Transverse colon (tissue), 4 donors: Measurements from ENCODE around the gene ENO2. TPM values are rescaled to one million over a fixed set of nuclear protein-coding genes. Genes with fewer than 3 reads are reported as not detected.

Experiments
- DNase-seq: peaks from one replicate; pipeline ENCODE4 v3.0.0-alpha.2; 2019
- H3K27ac ChIP-seq, 4 donors: fragments of 200-600 bp; sonication (generic); 2 replicates each; pipeline ENCODE4 v1.5.1; 2016 to 2018; ENCODE audit warnings: inconsistent platforms in 4 of 4
- H3K27me3 ChIP-seq: fragments of 200-600 bp; sonication (generic); 2 replicates; pipeline ENCODE4 v1.5.1; 2017; ENCODE audit warnings: inconsistent platforms
- H3K36me3 ChIP-seq, 4 donors: fragments of 200-600 bp; sonication (generic); 2 replicates each; pipeline ENCODE4 v1.5.1; 2017 to 2019; ENCODE audit warnings: inconsistent platforms in 4 of 4
- H3K4me1 ChIP-seq, 4 donors: fragments of 200-600 bp; sonication (generic); 2 replicates each; pipeline ENCODE4 v1.5.1; 2017 to 2020; ENCODE audit warnings: inconsistent platforms in 4 of 4
- H3K4me3 ChIP-seq, 4 donors: fragments of 200-600 bp; sonication (generic); 1 replicate in 1 of 4; 2 replicates in 3 of 4; pipeline versions ENCODE4 v1.5.1 to v1.6.1; 2017 to 2019; ENCODE audit warnings: inconsistent platforms in 4 of 4
- H3K9me3 ChIP-seq, 2 donors: fragments of 200-600 bp; sonication (generic); 2 replicates each; pipeline ENCODE4 v1.5.1; 2017 to 2019; ENCODE audit warnings: inconsistent platforms in 2 of 2
- EP300 ChIP-seq: sonication (generic); formaldehyde crosslinking; IDR thresholded peaks from one replicate; pipeline ENCODE4 v1.6.1; 2017; ENCODE audit warnings: antibody characterized with exemption, low read depth
- POLR2A ChIP-seq: fragments of 450-650 bp; IDR thresholded peaks from one replicate; pipeline ENCODE4 v1.6.1; 2016; ENCODE audit warnings: antibody characterized with exemption, mild to moderate bottlenecking, moderate library complexity
- POLR2AphosphoS5 ChIP-seq, 3 donors: sonication (generic); formaldehyde crosslinking; IDR thresholded peaks; one replicate each; pipeline ENCODE4 v1.6.1; 2016; ENCODE audit warnings: antibody characterized with exemption in 3 of 3
- WGBS, 2 donors: methylation state at CpG; one replicate each; pipeline ENCODE4 v1.1.5; 2018; ENCODE audit warnings: low coverage in 1 of 2; 5-methylcytosine and 5-hydroxymethylcytosine counted together
- in situ Hi-C, 4 donors: fragments of 200-750 bp; cut with MboI; loops; one replicate each; pipeline versions ENCODE4 v1.15.0 to v1.15.1; 2017; ENCODE audit warnings: low sequenced_read_pairs in 3 of 4, low pct_ligation_motif_present in 1 of 4, low pct_unique_long_range_greater_than_20kb in 1 of 4
- intact Hi-C: fragments of 100-400 bp; cut with DNase I; formaldehyde crosslinking; loops from one replicate; pipeline ENCODE4 v1.15.1; 2023; ENCODE audit warnings: low total_unique reads
- total RNA-seq, 4 donors: library from RNA; depleted of rRNA; stranded (reverse); fragments of >200 nt; gene quantifications; one replicate each; pipeline ENCODE4 v1.1.0, GENCODE V29; 2016
- TF ChIP-seq, protein P1 (sequence below), 5 experiments: fragments of 200-600 bp in 3 of 5; fragments of 450-650 bp in 2 of 5; sonication (generic) in 3 of 5; IDR thresholded peaks; 1 replicate in 2 of 5; 2 replicates in 3 of 5; pipeline ENCODE4 v1.5.1; 2016 to 2017; ENCODE audit warnings: antibody characterized with exemption in 5 of 5, inconsistent platforms in 3 of 5, mild to moderate bottlenecking in 2 of 5, moderate library complexity in 1 of 5

Gene ENO2
- total RNA-seq, 4 donors from 2014 or later = 7.2 to 14.1 (median 9.6) TPM

DNA sequence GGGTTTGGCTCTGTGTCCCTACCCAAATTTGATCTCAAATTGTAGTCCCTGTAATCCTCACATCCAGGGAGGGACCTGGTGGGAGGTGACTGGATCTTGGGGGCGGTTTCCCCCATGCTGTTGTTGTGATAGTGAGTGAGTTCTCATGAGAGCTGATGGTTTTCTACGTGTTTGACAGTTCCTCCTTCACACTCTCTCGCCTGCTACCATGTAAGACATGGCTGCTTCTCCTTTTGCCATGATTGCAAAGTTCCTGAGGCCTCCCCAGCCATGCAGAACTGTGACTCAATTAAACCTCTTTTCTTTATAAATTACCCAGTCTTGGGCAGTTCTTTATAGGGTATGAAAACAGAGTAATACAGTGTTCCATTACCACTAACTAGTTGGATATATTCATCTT is 20.1 kb upstream of the ENO2 start:
- Histone ChIP-seq H3K36me3 (no peaks in the 10 kb centered on the region), H3K27ac (no peak overlapping the region), H3K4me3 (no peak overlapping the region), H3K4me1 (peaks cover 3 to 15% (median 11%) of the 10 kb centered on the region in 4 donors), H3K27me3 (no peaks in the 10 kb centered on the region), H3K9me3 (no peaks in the 10 kb centered on the region)
- 78 to 100% methylated on average over 2 to 3 of the region's 3 CpGs for WGBS, 2 donors
- DNase-seq = no peak
- intact Hi-C loops = no loop called here
- in situ Hi-C loops = no loop called here
- TF ChIP-seq, protein P1, sequence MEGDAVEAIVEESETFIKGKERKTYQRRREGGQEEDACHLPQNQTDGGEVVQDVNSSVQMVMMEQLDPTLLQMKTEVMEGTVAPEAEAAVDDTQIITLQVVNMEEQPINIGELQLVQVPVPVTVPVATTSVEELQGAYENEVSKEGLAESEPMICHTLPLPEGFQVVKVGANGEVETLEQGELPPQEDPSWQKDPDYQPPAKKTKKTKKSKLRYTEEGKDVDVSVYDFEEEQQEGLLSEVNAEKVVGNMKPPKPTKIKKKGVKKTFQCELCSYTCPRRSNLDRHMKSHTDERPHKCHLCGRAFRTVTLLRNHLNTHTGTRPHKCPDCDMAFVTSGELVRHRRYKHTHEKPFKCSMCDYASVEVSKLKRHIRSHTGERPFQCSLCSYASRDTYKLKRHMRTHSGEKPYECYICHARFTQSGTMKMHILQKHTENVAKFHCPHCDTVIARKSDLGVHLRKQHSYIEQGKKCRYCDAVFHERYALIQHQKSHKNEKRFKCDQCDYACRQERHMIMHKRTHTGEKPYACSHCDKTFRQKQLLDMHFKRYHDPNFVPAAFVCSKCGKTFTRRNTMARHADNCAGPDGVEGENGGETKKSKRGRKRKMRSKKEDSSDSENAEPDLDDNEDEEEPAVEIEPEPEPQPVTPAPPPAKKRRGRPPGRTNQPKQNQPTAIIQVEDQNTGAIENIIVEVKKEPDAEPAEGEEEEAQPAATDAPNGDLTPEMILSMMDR (IDR thresholded peaks at IDR 0.05) = no peak
- TF ChIP-seq POLR2AphosphoS5 (IDR thresholded peaks at IDR 0.05) = no peak

DNA sequence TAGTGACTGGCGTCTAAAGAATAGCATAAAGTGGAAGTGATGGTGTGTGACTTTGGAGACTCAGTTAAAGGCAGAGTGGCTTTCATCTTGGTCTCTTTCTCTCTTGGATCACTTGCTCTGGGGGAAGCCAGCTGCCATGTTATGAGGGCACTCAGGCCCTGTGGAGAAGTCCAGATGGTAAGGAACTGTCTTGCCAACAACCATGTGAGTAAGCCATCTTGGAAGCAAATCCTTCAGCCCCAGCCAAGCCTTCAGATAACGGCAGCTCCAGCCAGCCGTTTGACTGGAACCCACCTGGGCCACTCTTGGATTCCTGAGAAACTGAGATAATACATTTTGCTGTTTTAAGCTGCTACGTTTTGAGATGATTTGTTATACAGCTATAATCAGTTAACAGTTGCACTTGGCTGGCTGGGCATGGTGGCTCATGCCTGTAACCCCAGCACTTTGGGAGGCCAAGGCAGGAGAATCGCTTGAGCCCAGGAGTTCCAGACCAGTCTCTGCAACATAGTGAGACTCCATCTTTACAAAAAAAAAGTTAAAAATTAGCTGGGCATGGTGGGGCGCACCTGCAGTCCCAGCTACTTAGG is 17.4 kb upstream of the ENO2 start:
- TF ChIP-seq, protein P1 (IDR thresholded peaks at IDR 0.05) = no peak
- TF ChIP-seq EP300 = no peak
- TF ChIP-seq POLR2AphosphoS5 (IDR thresholded peaks at IDR 0.05) = no peak
- TF ChIP-seq POLR2A = no peak
- WGBS, 2 donors = 81 to 100% methylated on average over 1 to 6 of the region's 6 CpGs
- Histone ChIP-seq H3K27ac (no peak overlapping the region), H3K36me3 (no peaks in the 10 kb centered on the region), H3K4me1 (peaks cover 0 to 15% (median 11%) of the 10 kb centered on the region in 4 donors), H3K4me3 (no peak overlapping the region), H3K9me3 (no peaks in the 10 kb centered on the region), H3K27me3 (no peaks in the 10 kb centered on the region)
- DNase-seq = no peak
- in situ Hi-C loops (no loop called here), intact Hi-C loops (no loop called here)

DNA sequence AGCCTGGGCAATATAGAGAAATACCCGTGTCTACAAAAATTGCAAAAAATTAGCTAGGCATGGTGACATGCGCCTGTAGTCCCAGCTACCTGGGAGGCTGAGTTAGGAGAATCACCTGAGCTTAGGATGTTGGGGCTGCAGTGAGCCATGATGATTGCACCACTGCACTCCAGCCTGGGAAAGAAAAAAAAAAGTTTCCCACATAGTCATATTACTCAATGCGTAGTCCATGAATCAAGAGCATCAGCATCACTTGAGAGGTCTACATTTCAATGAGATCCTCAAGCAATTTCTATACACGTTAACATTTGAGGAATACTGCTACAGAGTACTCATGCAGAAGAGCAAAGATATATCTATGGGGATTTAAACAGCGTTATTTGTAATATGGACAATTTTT is 15.0 kb upstream of the ENO2 start:
- H3K9me3 ChIP-seq = no peaks in the 10 kb centered on the region
- in situ Hi-C loops (no loop called here), intact Hi-C loops (no loop called here)
- H3K36me3 ChIP-seq = no peaks in the 10 kb centered on the region
- peaks cover 0 to 18% (median 16%) of the 10 kb centered on the region in 4 donors for H3K4me1 ChIP-seq
- no peak for DNase-seq
- H3K27ac ChIP-seq = peak overlapping the region in 3 of 4 donors; percentile 30 to 70 (median 68)
- H3K27me3 ChIP-seq = no peaks in the 10 kb centered on the region
- TF ChIP-seq, protein P1 (IDR thresholded peaks at IDR 0.05) = no peak
- TF ChIP-seq EP300 = no peak
- TF ChIP-seq POLR2A = no peak
- TF ChIP-seq POLR2AphosphoS5 (IDR thresholded peaks at IDR 0.05) = no peak
- 24 to 52% methylated on average over 2 to 5 of the region's 5 CpGs for WGBS, 2 donors
- no peak overlapping the region for H3K4me3 ChIP-seq

- intact Hi-C loops = loop anchor here (2.0 kb wide), 1 partner anchor 149 kb away; no protein-coding TSS in a partner anchor
- TF ChIP-seq POLR2AphosphoS5 (IDR thresholded peaks at IDR 0.05) (peak in 2 of 3 donors; percentile 29 to 76), EP300 (no peak), POLR2A (peak; percentile 43)
- TF ChIP-seq, protein P1 (IDR thresholded peaks at IDR 0.05) = no peak
- peak overlapping the region; percentile 30 to 70 (median 63) for H3K27ac ChIP-seq
- WGBS, 2 donors = 25 to 35% methylated on average over 2 to 10 of the region's 10 CpGs
- peaks cover under 1 to 21% (median 18%) of the 10 kb centered on the region in 4 donors for H3K4me1 ChIP-seq
- peak; percentile 85 for DNase-seq
- in situ Hi-C loops = loop anchor here in 1 of 4 donors (25.0 kb wide), 1 partner anchor 212 kb away; the partner anchor contains the start of gene C1RL
- H3K36me3 ChIP-seq = no peaks in the 10 kb centered on the region
- no peak overlapping the region for H3K4me3 ChIP-seq
- no peaks in the 10 kb centered on the region for H3K9me3 ChIP-seq
- H3K27me3 ChIP-seq = no peaks in the 10 kb centered on the region
Measured at GRCh38 chr12:6899837-6900519, 14.4 kb upstream of the ENO2 start.
